ENCODE results near the gene SIL1. TPM values are rescaled to one million over a fixed set of nuclear protein-coding genes. Genes with fewer than 3 reads are reported as not detected.
"Not testable (repeated sequence)": the region's sequence is repeated elsewhere in the genome, so short reads cannot be mapped to it uniquely, and the experiment has no call there.

Gene SIL1
- total and polyA plus RNA-seq, 9 of the 15 experiments (the other 6 are each of a cell fraction or from before 2014, with no cell fraction given) = 1.3 to 30.5 (median 18.1) TPM

DNA sequence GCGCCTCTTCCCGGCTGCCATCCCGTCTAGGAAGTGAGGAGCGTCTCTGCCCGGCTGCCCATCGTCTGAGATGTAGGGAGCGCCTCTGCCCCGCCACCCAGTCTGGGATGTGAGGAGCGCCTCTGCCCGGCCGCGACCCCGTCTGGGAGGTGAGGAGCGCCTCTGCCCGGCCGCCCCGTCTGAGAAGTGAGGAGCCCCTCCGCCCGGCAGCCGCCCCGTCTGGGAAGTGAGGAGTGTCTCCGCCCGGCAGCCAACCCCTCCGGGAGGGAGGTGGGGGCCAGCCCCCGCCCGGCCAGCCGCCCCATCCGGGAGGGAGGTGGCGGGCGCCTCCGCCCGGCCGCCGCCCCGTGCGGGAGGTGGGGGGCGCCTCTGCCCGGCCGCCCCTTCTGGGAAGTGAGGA, 85.8 kb downstream of the SIL1 start:
- POLR2A ChIA-PET; H3K4me2 ChIP-seq (ENCODE audit: insufficient read depth, low read length); H3K36me3 ChIP-seq (ENCODE audit: control insufficient read depth, insufficient read depth, low read length); DNase-seq (ENCODE audit: extremely low read depth in 1 of 4, low spot score in 3 of 4); BruUV-seq (replicated peaks); H3K4me1 ChIP-seq (replicated peaks in 1 of 2; ENCODE audit: control insufficient read depth in 2 of 2, insufficient read depth in 2 of 2, low read length in 2 of 2); H3K4me3 ChIP-seq; FAIRE-seq; H3K9ac ChIP-seq (ENCODE audit: insufficient read depth in 1 of 2, low read depth in 2 of 2, low read length in 2 of 2); H3K9me3 ChIP-seq (replicated peaks; ENCODE audit: control insufficient read depth, insufficient read depth, low read depth, low read length); H3K27ac ChIP-seq (ENCODE audit: extremely low read depth, low read depth, low read length); H2AFZ ChIP-seq (ENCODE audit: low read depth, low read length); in situ Hi-C loops (cut with MboI); H3K9me1 ChIP-seq (ENCODE audit: control insufficient read depth, insufficient read depth, low read length); intact Hi-C loops (cut with micrococcal nuclease); H4K20me1 ChIP-seq (replicated peaks; ENCODE audit: control insufficient read depth, insufficient read depth, low read length); CTCF ChIA-PET (ENCODE audit: low intra/inter-chr PET ratio); H3K79me2 ChIP-seq (ENCODE audit: control insufficient read depth, insufficient read depth, low read length); ATAC-seq; H3K27me3 ChIP-seq (ENCODE audit: control insufficient read depth in 2 of 2, insufficient read depth in 2 of 2, low read length in 2 of 2): not testable (repeated sequence)
- 80% methylated on average over 1 of the region's 39 CpGs for WGBS (ENCODE audit: insufficient coverage, low coverage, missing lambda C conversion rate)

GRCh38 chr5:139110526-139111168, 87.5 kb downstream of the SIL1 start:
- POLR2A ChIA-PET = interaction anchor here (1.2 kb wide), 1 partner anchor 10 kb away, joined by 4 read pairs; no protein-coding TSS in a partner anchor
- DNase-seq (ENCODE audit: extremely low read depth in 1 of 4, low spot score in 3 of 4) (no peak), ATAC-seq (no peak), FAIRE-seq (no peak)
- H3K27me3 ChIP-seq (ENCODE audit: control insufficient read depth in 2 of 2, insufficient read depth in 2 of 2, low read length in 2 of 2) = no peaks in the 10 kb centered on the region
- no peak overlapping the region for H2AFZ ChIP-seq (ENCODE audit: low read depth, low read length)
- in situ Hi-C loops (cut with MboI) (no loop called here), intact Hi-C loops (cut with micrococcal nuclease) (no loop called here)
- H4K20me1 ChIP-seq (replicated peaks; ENCODE audit: control insufficient read depth, insufficient read depth, low read length) = no peaks in the 10 kb centered on the region; the same call in 1 of the 2 replicates
- CTCF ChIA-PET (ENCODE audit: low intra/inter-chr PET ratio) = no interaction called here
- no peak overlapping the region for H3K27ac ChIP-seq (ENCODE audit: extremely low read depth, low read depth, low read length)
- no TSS peak for BruUV-seq (replicated peaks)
- no peaks in the 10 kb centered on the region for H3K4me1 ChIP-seq (replicated peaks in 1 of 2; ENCODE audit: control insufficient read depth in 2 of 2, insufficient read depth in 2 of 2, low read length in 2 of 2)
- H3K36me3 ChIP-seq (ENCODE audit: control insufficient read depth, insufficient read depth, low read length) = no peaks in the 10 kb centered on the region
- H3K4me3 ChIP-seq = no peak overlapping the region
- no peaks in the 10 kb centered on the region for H3K9me3 ChIP-seq (replicated peaks; ENCODE audit: control insufficient read depth, insufficient read depth, low read depth, low read length)
- no peak overlapping the region for H3K9ac ChIP-seq (ENCODE audit: insufficient read depth in 1 of 2, low read depth in 2 of 2, low read length in 2 of 2)
- H3K4me2 ChIP-seq (ENCODE audit: insufficient read depth, low read length) = no peak overlapping the region
- H3K9me1 ChIP-seq (ENCODE audit: control insufficient read depth, insufficient read depth, low read length) = no peaks in the 10 kb centered on the region
- no peaks in the 10 kb centered on the region for H3K79me2 ChIP-seq (ENCODE audit: control insufficient read depth, insufficient read depth, low read length)
- TF ChIP-seq, protein P1, sequence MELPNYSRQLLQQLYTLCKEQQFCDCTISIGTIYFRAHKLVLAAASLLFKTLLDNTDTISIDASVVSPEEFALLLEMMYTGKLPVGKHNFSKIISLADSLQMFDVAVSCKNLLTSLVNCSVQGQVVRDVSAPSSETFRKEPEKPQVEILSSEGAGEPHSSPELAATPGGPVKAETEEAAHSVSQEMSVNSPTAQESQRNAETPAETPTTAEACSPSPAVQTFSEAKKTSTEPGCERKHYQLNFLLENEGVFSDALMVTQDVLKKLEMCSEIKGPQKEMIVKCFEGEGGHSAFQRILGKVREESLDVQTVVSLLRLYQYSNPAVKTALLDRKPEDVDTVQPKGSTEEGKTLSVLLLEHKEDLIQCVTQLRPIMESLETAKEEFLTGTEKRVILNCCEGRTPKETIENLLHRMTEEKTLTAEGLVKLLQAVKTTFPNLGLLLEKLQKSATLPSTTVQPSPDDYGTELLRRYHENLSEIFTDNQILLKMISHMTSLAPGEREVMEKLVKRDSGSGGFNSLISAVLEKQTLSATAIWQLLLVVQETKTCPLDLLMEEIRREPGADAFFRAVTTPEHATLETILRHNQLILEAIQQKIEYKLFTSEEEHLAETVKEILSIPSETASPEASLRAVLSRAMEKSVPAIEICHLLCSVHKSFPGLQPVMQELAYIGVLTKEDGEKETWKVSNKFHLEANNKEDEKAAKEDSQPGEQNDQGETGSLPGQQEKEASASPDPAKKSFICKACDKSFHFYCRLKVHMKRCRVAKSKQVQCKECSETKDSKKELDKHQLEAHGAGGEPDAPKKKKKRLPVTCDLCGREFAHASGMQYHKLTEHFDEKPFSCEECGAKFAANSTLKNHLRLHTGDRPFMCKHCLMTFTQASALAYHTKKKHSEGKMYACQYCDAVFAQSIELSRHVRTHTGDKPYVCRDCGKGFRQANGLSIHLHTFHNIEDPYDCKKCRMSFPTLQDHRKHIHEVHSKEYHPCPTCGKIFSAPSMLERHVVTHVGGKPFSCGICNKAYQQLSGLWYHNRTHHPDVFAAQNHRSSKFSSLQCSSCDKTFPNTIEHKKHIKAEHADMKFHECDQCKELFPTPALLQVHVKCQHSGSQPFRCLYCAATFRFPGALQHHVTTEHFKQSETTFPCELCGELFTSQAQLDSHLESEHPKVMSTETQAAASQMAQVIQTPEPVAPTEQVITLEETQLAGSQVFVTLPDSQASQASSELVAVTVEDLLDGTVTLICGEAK (IDR thresholded peaks at IDR 0.05) = no peak
- TF ChIP-seq, protein P1 (CRISPR knock-in tag; IDR thresholded peaks at IDR 0.05) = no peak
- TF ChIP-seq RBM39 (optimal IDR thresholded peaks at IDR 0.05; ENCODE audit: low read depth, low read length) (no peak), ZNF431 (CRISPR knock-in tag; IDR thresholded peaks at IDR 0.05) (no peak), HNRNPUL1 (IDR thresholded peaks at IDR 0.05; ENCODE audit: low read length) (no peak), CREBBP (IDR thresholded peaks at IDR 0.05; ENCODE audit: low read depth, low read length) (no peak), ZNF699 (CRISPR knock-in tag; IDR thresholded peaks at IDR 0.05; ENCODE audit: insufficient replicate concordance) (no peak)
